Measurements from ENCODE around the gene PPP5C.
"Not testable (repeated sequence)": the region's sequence is repeated elsewhere in the genome, so short reads cannot be mapped to it uniquely, and the experiment has no call there.

The PPP5C gene

GRCh38 chr19:46388311-46389095 is 41.6 kb downstream of the PPP5C start:
- peaks cover 73% of the 10 kb centered on the region for H3K36me3 ChIP-seq (ENCODE audit: insufficient read depth, low read length)
- H3K9me3 ChIP-seq (ENCODE audit: low read length): peaks cover 1% of the 10 kb centered on the region

DNA sequence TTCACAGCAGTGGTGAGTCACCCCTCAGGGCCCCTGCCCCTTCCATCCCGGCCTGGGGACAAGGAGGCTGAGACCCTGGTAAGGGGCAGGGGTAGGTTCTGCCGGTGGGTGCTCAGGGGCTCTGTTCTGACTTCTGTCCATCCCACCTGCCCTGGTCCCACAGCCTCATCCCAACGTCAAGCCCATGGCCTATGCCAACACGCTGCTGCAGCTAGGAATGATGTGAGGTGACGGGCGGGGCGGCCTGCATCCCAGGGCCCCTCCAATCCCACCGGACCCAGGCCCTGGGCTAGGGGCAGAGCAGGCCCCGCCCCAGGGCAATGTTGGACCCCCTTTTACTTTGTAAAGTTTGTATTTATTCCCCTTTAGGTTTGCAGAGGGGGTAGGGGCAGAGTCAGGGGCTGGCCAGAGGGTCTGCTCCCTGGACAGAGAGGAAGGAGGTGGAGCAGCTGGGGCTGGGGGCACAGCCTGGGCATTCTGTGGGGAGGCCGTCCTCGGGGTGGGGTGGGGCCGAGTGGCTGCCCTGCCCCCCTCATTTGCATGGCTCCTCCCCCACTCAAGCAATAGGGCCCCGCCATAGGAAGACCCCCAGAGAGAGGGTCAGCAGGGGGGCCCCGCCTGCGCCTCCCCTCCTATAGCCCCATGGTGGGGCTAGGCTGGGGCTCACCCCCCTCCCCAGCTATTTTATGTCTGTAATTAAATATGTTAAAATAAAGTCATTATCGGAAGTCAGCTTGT is 43.4 kb downstream of the PPP5C start:
- Histone ChIP-seq H3K4me1 (ENCODE audit: insufficient read depth, low read length) (no peaks in the 10 kb centered on the region), H3K36me3 (ENCODE audit: insufficient read depth, low read length) (peaks cover 56% of the 10 kb centered on the region), H3K4me3 (ENCODE audit: low read length) (no peak overlapping the region), H2AFZ (ENCODE audit: low read depth, low read length) (no peak overlapping the region), H3K27me3 (ENCODE audit: insufficient read depth, low read length) (no peaks in the 10 kb centered on the region), H3K9me3 (ENCODE audit: low read length) (peaks cover 1% of the 10 kb centered on the region)

More at GRCh38 chr19:46388311-46389095, 41.6 kb downstream of the PPP5C start:
- H2AFZ ChIP-seq (ENCODE audit: low read depth, low read length): no peak overlapping the region
- H3K27me3 ChIP-seq (ENCODE audit: insufficient read depth, low read length): no peaks in the 10 kb centered on the region
- H3K4me1 ChIP-seq (ENCODE audit: insufficient read depth, low read length): no peaks in the 10 kb centered on the region
- H3K4me3 ChIP-seq (ENCODE audit: low read length): no peak overlapping the region

- Histone ChIP-seq H3K27me3 (ENCODE audit: insufficient read depth, low read length) (no peaks in the 10 kb centered on the region), H3K4me3 (ENCODE audit: low read length) (no peak overlapping the region), H3K4me1 (ENCODE audit: insufficient read depth, low read length) (no peaks in the 10 kb centered on the region), H3K36me3 (ENCODE audit: insufficient read depth, low read length) (peaks cover 54% of the 10 kb centered on the region), H3K9me3 (ENCODE audit: low read length) (peaks cover 1% of the 10 kb centered on the region), H2AFZ (ENCODE audit: low read depth, low read length) (no peak overlapping the region)
Measured at GRCh38 chr19:46390866-46391265, 44.0 kb downstream of the PPP5C start.

DNA sequence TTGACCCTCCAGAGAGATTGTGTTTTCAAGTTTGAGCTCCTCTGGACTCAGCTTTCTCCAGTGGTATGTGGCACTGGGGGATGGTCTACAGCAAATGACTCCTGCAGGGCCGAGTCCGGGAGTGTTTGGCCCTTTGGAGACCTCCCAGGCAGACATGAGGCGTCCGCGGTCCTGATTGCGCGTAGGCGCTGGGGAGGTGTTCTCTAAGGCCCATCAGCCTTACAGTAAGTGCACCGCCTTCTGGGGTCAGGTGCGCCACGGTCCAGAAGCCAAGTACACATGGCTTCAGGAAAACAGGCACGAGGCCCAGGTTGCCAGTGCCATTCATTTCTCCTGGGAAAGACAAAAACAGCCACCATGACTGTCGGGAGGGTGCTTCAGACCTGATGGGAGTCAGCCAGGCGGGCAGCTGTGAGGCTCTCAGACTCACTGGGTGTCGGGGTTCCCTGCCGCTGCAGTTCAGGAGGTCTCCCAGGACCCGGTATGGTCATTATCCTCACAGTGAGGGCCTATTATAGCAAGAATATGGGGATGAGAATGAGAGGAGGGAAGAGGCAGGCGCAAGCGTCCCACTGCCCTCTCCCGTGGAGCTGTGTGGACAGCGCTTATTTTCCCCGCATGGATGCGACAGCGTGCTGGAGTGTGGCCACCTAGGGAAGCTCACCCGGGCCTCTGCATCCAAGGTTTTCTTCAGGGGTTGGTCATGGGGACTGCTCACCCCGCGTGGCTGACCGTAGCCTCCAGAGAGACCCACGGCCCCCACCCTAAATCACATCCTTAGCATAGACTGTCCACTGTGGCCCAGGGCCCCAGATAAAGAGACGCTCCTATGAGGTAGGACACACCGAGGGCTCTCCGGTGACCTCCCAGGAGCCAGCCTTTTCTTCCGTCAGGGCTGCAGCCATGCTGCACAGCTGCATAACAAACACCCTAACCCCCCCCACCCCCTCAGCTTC is 44.7 kb downstream of the PPP5C start:
- Histone ChIP-seq H3K4me3 (ENCODE audit: low read length) (no peak overlapping the region), H3K36me3 (ENCODE audit: insufficient read depth, low read length) (peaks cover 49% of the 10 kb centered on the region), H3K9me3 (ENCODE audit: low read length) (peaks cover 1% of the 10 kb centered on the region), H3K4me1 (ENCODE audit: insufficient read depth, low read length) (no peaks in the 10 kb centered on the region), H3K27me3 (ENCODE audit: insufficient read depth, low read length) (no peaks in the 10 kb centered on the region), H2AFZ (ENCODE audit: low read depth, low read length) (no peak overlapping the region)

DNA sequence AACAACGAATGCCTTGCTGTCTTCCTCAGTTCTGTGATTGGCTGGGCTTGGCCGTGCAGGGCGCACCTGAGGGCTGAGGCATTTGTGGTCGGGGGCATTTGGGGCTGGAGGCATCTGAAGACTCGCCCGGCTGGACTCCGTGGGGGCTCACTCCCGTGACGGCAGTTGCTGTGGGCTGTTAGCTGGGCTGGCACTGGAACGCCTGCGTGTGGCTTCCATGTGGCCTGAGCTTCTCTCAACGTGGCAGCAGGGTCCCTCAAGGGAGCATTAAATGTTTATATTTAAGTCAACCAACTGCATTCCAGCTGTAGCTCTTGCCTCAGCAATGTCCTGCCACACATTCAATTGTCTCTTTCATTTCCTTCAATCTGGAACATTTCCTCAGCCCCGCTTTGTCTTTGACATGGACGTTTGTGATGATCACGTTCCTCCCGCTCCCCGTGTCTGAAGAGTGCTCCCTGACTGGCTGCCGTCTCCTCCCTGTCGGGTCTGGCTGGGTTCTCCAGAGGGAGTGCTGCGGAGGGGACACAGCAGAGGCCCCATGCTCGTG is 45.4 kb downstream of the PPP5C start:
- Histone ChIP-seq H2AFZ (ENCODE audit: low read depth, low read length) (no peak overlapping the region), H3K36me3 (ENCODE audit: insufficient read depth, low read length) (peaks cover 42% of the 10 kb centered on the region), H3K9me3 (ENCODE audit: low read length) (peaks cover 1% of the 10 kb centered on the region), H3K4me1 (ENCODE audit: insufficient read depth, low read length) (no peaks in the 10 kb centered on the region), H3K27me3 (ENCODE audit: insufficient read depth, low read length) (no peaks in the 10 kb centered on the region), H3K4me3 (ENCODE audit: low read length) (no peak overlapping the region)

DNA sequence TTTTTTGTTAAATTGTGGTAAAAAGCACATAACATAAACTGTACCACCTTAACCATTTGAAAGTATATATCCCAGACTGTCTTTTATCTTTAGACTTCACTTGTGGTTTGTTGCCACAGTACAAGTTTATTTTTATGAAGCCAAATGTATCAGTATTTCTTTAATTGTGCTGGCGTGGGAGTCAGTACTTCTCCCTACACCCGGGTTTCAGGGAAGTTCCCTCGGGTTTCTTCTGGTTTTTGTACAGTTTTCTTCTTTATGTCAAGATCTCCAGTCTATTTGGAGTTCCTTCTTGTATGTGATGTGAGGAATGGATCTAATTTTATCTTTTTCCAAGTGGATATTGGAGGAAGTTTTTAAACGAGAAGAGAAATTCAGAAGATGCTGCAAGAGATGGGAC is 46.0 kb downstream of the PPP5C start:
- Histone ChIP-seq H3K4me3 (ENCODE audit: low read length) (no peak overlapping the region), H2AFZ (ENCODE audit: low read depth, low read length) (no peak overlapping the region), H3K36me3 (ENCODE audit: insufficient read depth, low read length) (peaks cover 37% of the 10 kb centered on the region), H3K4me1 (ENCODE audit: insufficient read depth, low read length) (no peaks in the 10 kb centered on the region), H3K9me3 (ENCODE audit: low read length) (peaks cover 1% of the 10 kb centered on the region), H3K27me3 (ENCODE audit: insufficient read depth, low read length) (no peaks in the 10 kb centered on the region)

GRCh38 chr19:46393456-46394401 is 46.8 kb downstream of the PPP5C start:
- H3K9me3 ChIP-seq (ENCODE audit: low read length): no peaks in the 10 kb centered on the region
- no peaks in the 10 kb centered on the region for H3K4me1 ChIP-seq (ENCODE audit: insufficient read depth, low read length)
- H3K27me3 ChIP-seq (ENCODE audit: insufficient read depth, low read length): no peaks in the 10 kb centered on the region
- peaks cover 28% of the 10 kb centered on the region for H3K36me3 ChIP-seq (ENCODE audit: insufficient read depth, low read length)
- H3K4me3 ChIP-seq (ENCODE audit: low read length): no peak overlapping the region
- H2AFZ ChIP-seq (ENCODE audit: low read depth, low read length): no peak overlapping the region

DNA sequence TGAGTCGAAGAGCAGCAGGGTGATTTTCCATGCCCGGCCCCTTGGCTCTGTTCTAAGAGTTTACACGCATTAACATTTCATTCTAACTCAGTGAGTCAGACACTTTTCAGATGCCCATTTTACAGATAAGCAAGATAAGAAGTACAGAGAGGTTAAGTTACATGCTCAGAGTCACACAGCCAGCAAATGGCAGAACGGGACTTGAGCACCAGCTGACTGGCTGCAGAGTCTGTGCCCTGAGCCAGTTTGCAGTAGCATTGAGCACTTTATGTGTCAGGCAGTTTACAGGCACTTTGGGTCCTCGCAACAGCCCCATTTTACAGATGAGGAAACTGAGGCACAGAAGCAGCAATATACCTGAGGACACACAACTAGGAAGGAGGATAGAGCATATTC is 47.5 kb downstream of the PPP5C start:
- Histone ChIP-seq H2AFZ (ENCODE audit: low read depth, low read length) (no peak overlapping the region), H3K4me1 (ENCODE audit: insufficient read depth, low read length) (no peaks in the 10 kb centered on the region), H3K4me3 (ENCODE audit: low read length) (no peak overlapping the region), H3K36me3 (ENCODE audit: insufficient read depth, low read length) (peaks cover 24% of the 10 kb centered on the region), H3K27me3 (ENCODE audit: insufficient read depth, low read length) (no peaks in the 10 kb centered on the region), H3K9me3 (ENCODE audit: low read length) (no peaks in the 10 kb centered on the region)

GRCh38 chr19:46397801-46398479 is 51.1 kb downstream of the PPP5C start:
- not testable (repeated sequence) for H2AFZ ChIP-seq (ENCODE audit: low read depth, low read length); H3K4me3 ChIP-seq (ENCODE audit: low read length); H3K4me1 ChIP-seq (ENCODE audit: insufficient read depth, low read length); H3K36me3 ChIP-seq (ENCODE audit: insufficient read depth, low read length); H3K27me3 ChIP-seq (ENCODE audit: insufficient read depth, low read length); H3K9me3 ChIP-seq (ENCODE audit: low read length)

DNA sequence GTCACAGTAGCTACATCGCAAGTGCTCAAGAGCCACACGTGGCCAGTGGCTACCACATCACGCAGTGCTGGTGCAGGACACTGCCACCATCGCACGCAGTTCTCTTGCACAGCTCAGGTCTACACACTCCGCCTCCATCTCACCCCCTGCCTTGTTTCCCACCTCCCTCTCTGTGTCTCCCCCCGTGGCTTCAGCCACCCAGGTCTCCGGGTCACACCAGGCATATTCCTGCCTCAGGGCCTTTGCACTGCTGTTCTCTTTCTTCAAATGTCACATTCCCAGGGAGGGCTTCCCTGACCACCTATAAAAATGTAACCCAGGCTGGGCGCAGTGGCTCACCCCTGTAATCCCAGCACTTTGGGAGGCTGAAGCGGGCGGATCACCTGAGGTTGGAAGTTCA is 55.8 kb downstream of the PPP5C start:
- Histone ChIP-seq H2AFZ (ENCODE audit: low read depth, low read length) (no peak overlapping the region), H3K36me3 (ENCODE audit: insufficient read depth, low read length) (no peaks in the 10 kb centered on the region), H3K9me3 (ENCODE audit: low read length) (no peaks in the 10 kb centered on the region), H3K4me1 (ENCODE audit: insufficient read depth, low read length) (peaks cover 12% of the 10 kb centered on the region), H3K27me3 (ENCODE audit: insufficient read depth, low read length) (no peaks in the 10 kb centered on the region), H3K4me3 (ENCODE audit: low read length) (no peak overlapping the region)

- Histone ChIP-seq H2AFZ (ENCODE audit: low read depth, low read length) (peak overlapping the region; percentile 40), H3K36me3 (ENCODE audit: insufficient read depth, low read length) (no peaks in the 10 kb centered on the region), H3K27me3 (ENCODE audit: insufficient read depth, low read length) (no peaks in the 10 kb centered on the region), H3K4me3 (ENCODE audit: low read length) (no peak overlapping the region), H3K4me1 (ENCODE audit: insufficient read depth, low read length) (peaks cover 21% of the 10 kb centered on the region), H3K9me3 (ENCODE audit: low read length) (no peaks in the 10 kb centered on the region)
Measured at GRCh38 chr19:46404055-46404752, 57.3 kb downstream of the PPP5C start.
